ES-I3 (cell line): ENCODE data around the gene PDS5A.
"Not testable (repeated sequence)": the region's sequence is repeated elsewhere in the genome, so short reads cannot be mapped to it uniquely, and the experiment has no call there.

Source experiments
- H3K36me3 ChIP-seq: 2 replicates; pipeline ENCODE4 v1.6.1; 2013; ENCODE audit warnings: mild to moderate bottlenecking, low read length, control low read depth, moderate library complexity; ENCODE audit not compliant: insufficient read depth
- H3K4me1 ChIP-seq: 2 replicates; pipeline ENCODE4 v1.6.1; 2013; ENCODE audit warnings: mild to moderate bottlenecking, control low read depth, low read length; ENCODE audit not compliant: insufficient read depth
- H3K9ac ChIP-seq: 2 replicates; pipeline ENCODE4 v1.6.1; 2013; ENCODE audit warnings: low read depth, mild to moderate bottlenecking, low read length, moderate library complexity
- H3K9me3 ChIP-seq: 2 replicates; pipeline ENCODE4 v1.6.1; 2013; ENCODE audit warnings: mild to moderate bottlenecking, low read length, moderate library complexity; ENCODE audit not compliant: control insufficient read depth, insufficient read depth

The PDS5A gene

GRCh38 chr4:39936565-39937418 lies 40.9 kb downstream of the PDS5A start:
- Histone ChIP-seq H3K9me3 (no peaks in the 10 kb centered on the region), H3K9ac (no peak overlapping the region), H3K4me1 (peaks cover 13% of the 10 kb centered on the region), H3K36me3 (no peaks in the 10 kb centered on the region)

GRCh38 chr4:39933671-39934590 lies 43.8 kb downstream of the PDS5A start:
- no peaks in the 10 kb centered on the region for H3K36me3 ChIP-seq
- H3K4me1 ChIP-seq: peaks cover 13% of the 10 kb centered on the region
- H3K9ac ChIP-seq: no peak overlapping the region
- no peaks in the 10 kb centered on the region for H3K9me3 ChIP-seq

GRCh38 chr4:39932776-39933402 lies 44.8 kb downstream of the PDS5A start:
- no peak overlapping the region for H3K9ac ChIP-seq

GRCh38 chr4:39931441-39931901 lies 46.2 kb downstream of the PDS5A start:
- no peak overlapping the region for H3K9ac ChIP-seq
- no peaks in the 10 kb centered on the region for H3K9me3 ChIP-seq
- H3K36me3 ChIP-seq: no peaks in the 10 kb centered on the region
- 0 out of 2 replicates have a peak, but pooled peaks cover 1% of the 10 kb centered on the region for H3K4me1 ChIP-seq

More at GRCh38 chr4:39932776-39933402, 44.8 kb downstream of the PDS5A start:
- Histone ChIP-seq H3K36me3 (no peaks in the 10 kb centered on the region), H3K9me3 (no peaks in the 10 kb centered on the region), H3K4me1 (peaks cover 12% of the 10 kb centered on the region)

- Histone ChIP-seq H3K4me1 (no peaks in the 10 kb centered on the region), H3K36me3 (no peaks in the 10 kb centered on the region), H3K9me3 (no peaks in the 10 kb centered on the region), H3K9ac (no peak overlapping the region)
Measured at GRCh38 chr4:39928538-39928937, 49.2 kb downstream of the PDS5A start.

GRCh38 chr4:39924014-39924413 lies 53.7 kb downstream of the PDS5A start:
- Histone ChIP-seq H3K36me3 (no peaks in the 10 kb centered on the region), H3K9ac (no peak overlapping the region), H3K9me3 (no peaks in the 10 kb centered on the region), H3K4me1 (no peaks in the 10 kb centered on the region)

- Histone ChIP-seq H3K9me3 (no peaks in the 10 kb centered on the region), H3K9ac (no peak overlapping the region), H3K4me1 (no peaks in the 10 kb centered on the region), H3K36me3 (no peaks in the 10 kb centered on the region; the same call in 1 of the 2 replicates)
Measured at GRCh38 chr4:39922399-39922798, 55.3 kb downstream of the PDS5A start.

- H3K36me3 ChIP-seq: peaks cover 9% of the 10 kb centered on the region
- H3K4me1 ChIP-seq: no peaks in the 10 kb centered on the region
- no peaks in the 10 kb centered on the region for H3K9me3 ChIP-seq
- no peak overlapping the region for H3K9ac ChIP-seq
Measured at GRCh38 chr4:39913471-39913870, 64.2 kb downstream of the PDS5A start.

- Histone ChIP-seq H3K9ac (no peak overlapping the region), H3K36me3 (peaks cover 4% of the 10 kb centered on the region), H3K9me3 (no peaks in the 10 kb centered on the region), H3K4me1 (no peaks in the 10 kb centered on the region)
Measured at GRCh38 chr4:39910064-39910463, 67.6 kb downstream of the PDS5A start.

GRCh38 chr4:39908284-39908683 lies 69.4 kb downstream of the PDS5A start:
- Histone ChIP-seq H3K4me1 (no peaks in the 10 kb centered on the region), H3K9ac (no peak overlapping the region), H3K9me3 (no peaks in the 10 kb centered on the region), H3K36me3 (peaks cover 4% of the 10 kb centered on the region)

- Histone ChIP-seq H3K36me3 (no peaks in the 10 kb centered on the region; the same call in 1 of the 2 replicates), H3K9ac (no peak overlapping the region), H3K4me1 (no peaks in the 10 kb centered on the region), H3K9me3 (no peaks in the 10 kb centered on the region)
Measured at GRCh38 chr4:39905656-39906055, 72.1 kb downstream of the PDS5A start.

- not testable (repeated sequence) for H3K4me1 ChIP-seq, H3K9ac ChIP-seq, H3K36me3 ChIP-seq, H3K9me3 ChIP-seq
Measured at GRCh38 chr4:39905019-39905418, 72.7 kb downstream of the PDS5A start.

GRCh38 chr4:39900966-39901365 lies 76.7 kb downstream of the PDS5A start:
- H3K36me3 ChIP-seq: peaks cover 20% of the 10 kb centered on the region
- no peak overlapping the region for H3K9ac ChIP-seq
- H3K9me3 ChIP-seq: no peaks in the 10 kb centered on the region
- no peaks in the 10 kb centered on the region; the same call in 1 of the 2 replicates for H3K4me1 ChIP-seq

- Histone ChIP-seq H3K9me3 (no peaks in the 10 kb centered on the region), H3K36me3 (peaks cover 24% of the 10 kb centered on the region), H3K9ac (no peak overlapping the region), H3K4me1 (no peaks in the 10 kb centered on the region; the same call in 1 of the 2 replicates)
Measured at GRCh38 chr4:39899291-39899690, 78.4 kb downstream of the PDS5A start.
